ENCODE results near the gene ITGA11. TPM values are rescaled to one million over a fixed set of nuclear protein-coding genes. Genes with fewer than 3 reads are reported as not detected.

ITGA11 gene
- total and polyA plus RNA-seq, 2 of the 4 experiments (the other 2 are of a cell fraction) = 4.1 to 6.6 TPM

DNA sequence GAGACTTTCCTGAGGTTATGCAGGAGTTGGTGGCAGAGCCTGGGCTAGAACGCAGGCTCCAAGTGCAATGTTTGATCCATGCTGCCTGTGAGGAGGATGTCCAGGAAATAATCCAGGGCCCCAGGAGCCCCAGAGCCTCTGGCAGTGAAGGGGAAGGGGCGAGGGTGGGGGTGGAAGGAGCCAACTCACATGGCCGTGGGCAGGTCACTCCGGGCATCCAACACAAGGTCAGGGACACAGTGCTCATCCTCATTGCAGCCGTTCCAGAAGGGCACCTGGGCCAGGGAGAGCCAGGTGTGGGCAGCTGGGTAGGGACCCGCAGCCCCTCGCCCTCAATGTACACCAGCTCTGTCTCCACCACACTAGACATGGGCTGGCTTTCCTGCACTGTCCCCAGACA lies 110.7 kb downstream of the ITGA11 start:
- Histone ChIP-seq H3K36me3 (ENCODE audit: control insufficient read depth, insufficient read depth, low read length) (peaks cover 3% of the 10 kb centered on the region; the same call in 1 of the 2 replicates), H2AK9ac (replicated peaks; ENCODE audit: low read depth, low read length, poor library complexity) (no peak overlapping the region)

More for the DNA sequence above, 110.7 kb downstream of the ITGA11 start:
- Histone ChIP-seq H3K4ac (ENCODE audit: low read depth, low read length) (no peak overlapping the region), H2AK5ac (ENCODE audit: low read depth, low read length) (no peak overlapping the region), H2BK5ac (ENCODE audit: low read depth, low read length, poor library complexity, severe bottlenecking) (no peak overlapping the region), H2BK20ac (ENCODE audit: low read depth, low read length) (no peak overlapping the region), H4K20me1 (ENCODE audit: insufficient read depth, low read length) (no peaks in the 10 kb centered on the region), H2AFZ (replicated peaks; ENCODE audit: low read length, poor library complexity) (no peak overlapping the region), H3K14ac (replicated peaks; ENCODE audit: low read depth, low read length) (no peak overlapping the region), H3K27me3 (ENCODE audit: control insufficient read depth, insufficient read depth, low read length) (no peaks in the 10 kb centered on the region), H2BK15ac (ENCODE audit: low read depth, low read length) (no peak overlapping the region), H3K56ac (ENCODE audit: extremely low read depth, insufficient read depth, low read length) (no peak overlapping the region), H3K4me2 (ENCODE audit: low read depth, low read length) (no peak overlapping the region), H4K5ac (ENCODE audit: low read depth, low read length) (no peak overlapping the region), H3K27ac (ENCODE audit: insufficient read depth, low read length) (no peak overlapping the region), H3K79me1 (ENCODE audit: low read depth in 1 of 2, low read length in 2 of 2) (no peaks in the 10 kb centered on the region), H3K9me3 (ENCODE audit: control insufficient read depth, insufficient read depth, low read length) (no peaks in the 10 kb centered on the region), H3K23ac (ENCODE audit: low read depth, low read length) (no peak overlapping the region), H3K9me1 (ENCODE audit: insufficient read depth, low read length) (peaks cover 2% of the 10 kb centered on the region; the same call in 1 of the 2 replicates), H4K8ac (ENCODE audit: low read depth in 2 of 2, low read length in 2 of 2) (no peak overlapping the region), H3K4me1 (ENCODE audit: control insufficient read depth, insufficient read depth, low read length) (no peaks in the 10 kb centered on the region), H2BK120ac (ENCODE audit: low read depth, low read length) (no peak overlapping the region), H3K4me3 (ENCODE audit: insufficient read depth, low read depth, low read length) (no peak overlapping the region), H3K18ac (ENCODE audit: low read depth, low read length) (no peak overlapping the region), H4K91ac (ENCODE audit: insufficient read depth, low read depth, low read length) (no peak overlapping the region), H3K9ac (ENCODE audit: low read depth, low read length) (no peak overlapping the region)
- DNase-seq = no peak
- ChIA-PET CTCF (no interaction called here), POLR2A (ENCODE audit: unreplicated experiment) (no interaction called here)
- dilution Hi-C loops (cut with HindIII; ENCODE audit: low sequenced_read_pairs, unreplicated experiment) = no loop called here
- TF ChIP-seq, protein P1, sequence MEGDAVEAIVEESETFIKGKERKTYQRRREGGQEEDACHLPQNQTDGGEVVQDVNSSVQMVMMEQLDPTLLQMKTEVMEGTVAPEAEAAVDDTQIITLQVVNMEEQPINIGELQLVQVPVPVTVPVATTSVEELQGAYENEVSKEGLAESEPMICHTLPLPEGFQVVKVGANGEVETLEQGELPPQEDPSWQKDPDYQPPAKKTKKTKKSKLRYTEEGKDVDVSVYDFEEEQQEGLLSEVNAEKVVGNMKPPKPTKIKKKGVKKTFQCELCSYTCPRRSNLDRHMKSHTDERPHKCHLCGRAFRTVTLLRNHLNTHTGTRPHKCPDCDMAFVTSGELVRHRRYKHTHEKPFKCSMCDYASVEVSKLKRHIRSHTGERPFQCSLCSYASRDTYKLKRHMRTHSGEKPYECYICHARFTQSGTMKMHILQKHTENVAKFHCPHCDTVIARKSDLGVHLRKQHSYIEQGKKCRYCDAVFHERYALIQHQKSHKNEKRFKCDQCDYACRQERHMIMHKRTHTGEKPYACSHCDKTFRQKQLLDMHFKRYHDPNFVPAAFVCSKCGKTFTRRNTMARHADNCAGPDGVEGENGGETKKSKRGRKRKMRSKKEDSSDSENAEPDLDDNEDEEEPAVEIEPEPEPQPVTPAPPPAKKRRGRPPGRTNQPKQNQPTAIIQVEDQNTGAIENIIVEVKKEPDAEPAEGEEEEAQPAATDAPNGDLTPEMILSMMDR (conservative IDR thresholded peaks at IDR 0.05; ENCODE audit: low read depth, low read length) = no peak
- TF ChIP-seq SMC3 (IDR thresholded peaks at IDR 0.05; ENCODE audit: low read depth, low read length) (no peak), RCOR1 (IDR thresholded peaks at IDR 0.05; ENCODE audit: insufficient replicate concordance, low read length) (no peak), NFE2L2 (IDR thresholded peaks at IDR 0.05; ENCODE audit: low read depth, low read length) (no peak), RAD21 (IDR thresholded peaks at IDR 0.05; ENCODE audit: low read length) (no peak), BHLHE40 (IDR thresholded peaks at IDR 0.05; ENCODE audit: low read depth, low read length) (no peak)
- TF ChIP-seq, protein P2, sequence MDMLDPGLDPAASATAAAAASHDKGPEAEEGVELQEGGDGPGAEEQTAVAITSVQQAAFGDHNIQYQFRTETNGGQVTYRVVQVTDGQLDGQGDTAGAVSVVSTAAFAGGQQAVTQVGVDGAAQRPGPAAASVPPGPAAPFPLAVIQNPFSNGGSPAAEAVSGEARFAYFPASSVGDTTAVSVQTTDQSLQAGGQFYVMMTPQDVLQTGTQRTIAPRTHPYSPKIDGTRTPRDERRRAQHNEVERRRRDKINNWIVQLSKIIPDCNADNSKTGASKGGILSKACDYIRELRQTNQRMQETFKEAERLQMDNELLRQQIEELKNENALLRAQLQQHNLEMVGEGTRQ (IDR thresholded peaks at IDR 0.05; ENCODE audit: low read depth, low read length) = no peak
- no peak for ATAC-seq (ENCODE audit: low read depth)
- no TSS peak for BruUV-seq (replicated peaks)
- in situ Hi-C loops (cut with MboI; ENCODE audit: low sequenced_read_pairs) = no loop called here
- intact Hi-C loops (cut with micrococcal nuclease) = no loop called here
- WGBS, 2 experiments (ENCODE audit: extremely low coverage in 2 of 2, insufficient read length in 1 of 2) = 81% methylated on average over 5 of the region's 7 CpGs; no CpG with 5 or more reads in 1 of the 2 experiments

Data from IMR-90 (cell line).